SK-N-SH treated with all-trans-retinoic acid at 6 μM for 48 hours (cell line): ENCODE measurements around the gene ZGPAT.

Experiments
- ATAC-seq: fragments of 200-7000 bp; cut with Tn5 transposase; 3 replicates; pipeline ENCODE4 v1.9.1; 2020; ENCODE audit warnings: mild to moderate bottlenecking, moderate library complexity
- ARNTL ChIP-seq: fragments of 450-650 bp; formaldehyde crosslinking; IDR thresholded peaks from 2 replicates; pipeline ENCODE4 v1.5.0; 2020; ENCODE audit warnings: low read depth, mild to moderate bottlenecking, moderate library complexity, borderline replicate concordance
- BACH2 ChIP-seq: fragments of 250-450 bp; sonication (Bioruptor Pico); IDR thresholded peaks from 2 replicates; pipeline ENCODE4 v1.9.0; 2021; ENCODE audit warnings: mild to moderate bottlenecking, borderline replicate concordance
- CSDC2 ChIP-seq: fragments of 250-450 bp; sonication (Bioruptor Pico); IDR thresholded peaks from 2 replicates; pipeline ENCODE4 v1.5.0; 2020; ENCODE audit warnings: mild to moderate bottlenecking, moderate library complexity
- ESRRG ChIP-seq: fragments of 250-450 bp; sonication (Bioruptor Pico); IDR thresholded peaks from 2 replicates; pipeline ENCODE4 v1.6.1; 2021; ENCODE audit warnings: mild to moderate bottlenecking
- GLIS3 ChIP-seq: fragments of 250-450 bp; sonication (Bioruptor Pico); IDR thresholded peaks from 2 replicates; pipeline ENCODE4 v1.5.0; 2020; ENCODE audit warnings: mild to moderate bottlenecking, moderate library complexity
- ISL1 ChIP-seq: fragments of 250-450 bp; sonication (Bioruptor Pico); IDR thresholded peaks from 2 replicates; pipeline ENCODE4 v2.1.2; 2022; ENCODE audit warnings: mild to moderate bottlenecking, moderate library complexity
- OSR1 ChIP-seq: fragments of 250-450 bp; sonication (Bioruptor Pico); IDR thresholded peaks from 2 replicates; pipeline ENCODE4 v1.8.0; 2022; ENCODE audit warnings: moderate library complexity, mild to moderate bottlenecking, inconsistent platforms
- PPARA ChIP-seq: fragments of 250-450 bp; sonication (Bioruptor Pico); IDR thresholded peaks from 2 replicates; pipeline ENCODE4 v1.5.0; 2020; ENCODE audit warnings: mild to moderate bottlenecking, borderline replicate concordance
- RARB ChIP-seq: fragments of 250-450 bp; sonication (Bioruptor Pico); IDR thresholded peaks from 2 replicates; pipeline ENCODE4 v1.8.0; 2021; ENCODE audit warnings: mild to moderate bottlenecking, moderate library complexity
- SNAI2 ChIP-seq: fragments of 250-450 bp; sonication (Bioruptor Pico); IDR thresholded peaks from 2 replicates; pipeline ENCODE4 v1.5.0; 2020; ENCODE audit warnings: mild to moderate bottlenecking, moderate library complexity
- TCF4 ChIP-seq: fragments of 250-450 bp; sonication (Bioruptor Pico); IDR thresholded peaks from 2 replicates; pipeline ENCODE4 v1.8.0; 2021; ENCODE audit warnings: mild to moderate bottlenecking, moderate library complexity, borderline replicate concordance
- TOX ChIP-seq: fragments of 250-450 bp; sonication (Bioruptor Pico); IDR thresholded peaks from 2 replicates; pipeline ENCODE4 v1.8.0; 2021; ENCODE audit warnings: mild to moderate bottlenecking, moderate library complexity, borderline replicate concordance
- ZC3H10 ChIP-seq: fragments of 250-450 bp; sonication (Bioruptor Pico); IDR thresholded peaks from 2 replicates; pipeline ENCODE4 v1.5.1; 2021; ENCODE audit warnings: mild to moderate bottlenecking, moderate library complexity
- ZFP3 ChIP-seq: fragments of 250-450 bp; sonication (Bioruptor Pico); IDR thresholded peaks from 2 replicates; pipeline ENCODE4 v1.5.0; 2020; ENCODE audit warnings: mild to moderate bottlenecking, moderate library complexity
- ZFP30 ChIP-seq: fragments of 450-650 bp; formaldehyde crosslinking; IDR thresholded peaks from 2 replicates; pipeline ENCODE4 v1.5.0; 2022; ENCODE audit warnings: mild to moderate bottlenecking, moderate library complexity
- ZNF565 ChIP-seq: fragments of 450-650 bp; formaldehyde crosslinking; conservative IDR thresholded peaks from 2 replicates; pipeline ENCODE4 v1.5.0; 2020; ENCODE audit warnings: low read depth, mild to moderate bottlenecking, moderate library complexity
- ZNF70 ChIP-seq: fragments of 450-650 bp; formaldehyde crosslinking; IDR thresholded peaks from 2 replicates; pipeline ENCODE4 v1.5.0; 2020; ENCODE audit warnings: mild to moderate bottlenecking, moderate library complexity
- ZNF8 ChIP-seq: fragments of 450-650 bp; formaldehyde crosslinking; IDR thresholded peaks from 2 replicates; pipeline ENCODE4 v1.5.0; 2020; ENCODE audit warnings: mild to moderate bottlenecking, moderate library complexity
- TF ChIP-seq, protein P1 (sequence below): fragments of 250-450 bp; sonication (Bioruptor Pico); IDR thresholded peaks from 2 replicates; pipeline ENCODE4 v1.8.0; 2021; ENCODE audit warnings: low read depth, mild to moderate bottlenecking, moderate library complexity, borderline replicate concordance
- TF ChIP-seq, protein P2 (sequence below): fragments of 250-450 bp; sonication (Bioruptor Pico); IDR thresholded peaks from 2 replicates; pipeline ENCODE4 v1.5.1; 2021; ENCODE audit warnings: mild to moderate bottlenecking, moderate library complexity
- TF ChIP-seq, protein P3 (sequence below): fragments of 250-450 bp; sonication (Bioruptor Pico); IDR thresholded peaks from 2 replicates; pipeline ENCODE4 v1.5.1; 2020; ENCODE audit warnings: low read depth, mild to moderate bottlenecking, moderate library complexity
- TF ChIP-seq, protein P4 (sequence below): fragments of 250-450 bp; sonication (Bioruptor Pico); IDR thresholded peaks from 2 replicates; pipeline ENCODE4 v1.5.0; 2020; ENCODE audit warnings: mild to moderate bottlenecking, moderate library complexity
- TF ChIP-seq, protein P5 (sequence below): fragments of 250-450 bp; sonication (Bioruptor Pico); IDR thresholded peaks from 2 replicates; pipeline ENCODE4 v1.8.0; 2020; ENCODE audit warnings: mild to moderate bottlenecking, moderate library complexity, borderline replicate concordance

ZGPAT gene

DNA sequence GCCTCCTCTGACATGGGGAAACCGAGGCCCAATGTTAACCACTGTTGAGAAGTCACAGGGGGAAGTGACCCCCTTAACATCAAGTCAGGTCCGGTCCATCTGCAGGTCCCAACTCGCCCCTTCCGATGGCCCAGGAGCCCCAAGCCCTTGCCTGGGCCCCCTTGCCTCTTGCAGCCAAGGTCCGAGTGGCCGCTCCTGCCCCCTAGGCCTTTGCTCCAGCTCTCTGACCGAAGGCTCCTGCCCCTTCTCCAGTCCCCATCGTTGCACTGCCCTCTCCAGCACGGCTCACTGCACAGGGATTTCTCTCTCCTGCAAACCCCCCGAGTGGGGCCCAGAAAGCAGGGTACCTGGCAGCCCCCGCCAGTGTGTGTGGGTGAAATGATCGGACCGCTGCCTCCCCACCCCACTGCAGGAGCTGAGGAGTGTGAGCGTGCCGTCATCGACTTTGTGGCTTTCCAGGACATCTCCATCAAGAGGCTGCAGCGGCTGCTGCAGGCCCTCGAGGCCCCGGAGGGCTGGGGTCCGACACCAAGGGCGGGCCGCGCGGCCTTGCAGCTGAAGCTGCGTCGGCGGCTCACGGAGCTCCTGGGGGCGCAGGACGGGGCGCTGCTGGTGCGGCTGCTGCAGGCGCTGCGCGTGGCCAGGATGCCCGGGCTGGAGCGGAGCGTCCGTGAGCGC is 9.8 kb upstream of the ZGPAT start:
- TF ChIP-seq SNAI2 (CRISPR knock-in tag) (no peak), GLIS3 (CRISPR knock-in tag) (no peak)
- TF ChIP-seq, protein P1, sequence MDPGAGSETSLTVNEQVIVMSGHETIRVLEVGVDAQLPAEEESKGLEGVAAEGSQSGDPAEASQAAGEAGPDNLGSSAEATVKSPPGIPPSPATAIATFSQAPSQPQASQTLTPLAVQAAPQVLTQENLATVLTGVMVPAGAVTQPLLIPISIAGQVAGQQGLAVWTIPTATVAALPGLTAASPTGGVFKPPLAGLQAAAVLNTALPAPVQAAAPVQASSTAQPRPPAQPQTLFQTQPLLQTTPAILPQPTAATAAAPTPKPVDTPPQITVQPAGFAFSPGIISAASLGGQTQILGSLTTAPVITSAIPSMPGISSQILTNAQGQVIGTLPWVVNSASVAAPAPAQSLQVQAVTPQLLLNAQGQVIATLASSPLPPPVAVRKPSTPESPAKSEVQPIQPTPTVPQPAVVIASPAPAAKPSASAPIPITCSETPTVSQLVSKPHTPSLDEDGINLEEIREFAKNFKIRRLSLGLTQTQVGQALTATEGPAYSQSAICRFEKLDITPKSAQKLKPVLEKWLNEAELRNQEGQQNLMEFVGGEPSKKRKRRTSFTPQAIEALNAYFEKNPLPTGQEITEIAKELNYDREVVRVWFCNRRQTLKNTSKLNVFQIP (CRISPR knock-in tag) = no peak
- no peak for ATAC-seq

DNA sequence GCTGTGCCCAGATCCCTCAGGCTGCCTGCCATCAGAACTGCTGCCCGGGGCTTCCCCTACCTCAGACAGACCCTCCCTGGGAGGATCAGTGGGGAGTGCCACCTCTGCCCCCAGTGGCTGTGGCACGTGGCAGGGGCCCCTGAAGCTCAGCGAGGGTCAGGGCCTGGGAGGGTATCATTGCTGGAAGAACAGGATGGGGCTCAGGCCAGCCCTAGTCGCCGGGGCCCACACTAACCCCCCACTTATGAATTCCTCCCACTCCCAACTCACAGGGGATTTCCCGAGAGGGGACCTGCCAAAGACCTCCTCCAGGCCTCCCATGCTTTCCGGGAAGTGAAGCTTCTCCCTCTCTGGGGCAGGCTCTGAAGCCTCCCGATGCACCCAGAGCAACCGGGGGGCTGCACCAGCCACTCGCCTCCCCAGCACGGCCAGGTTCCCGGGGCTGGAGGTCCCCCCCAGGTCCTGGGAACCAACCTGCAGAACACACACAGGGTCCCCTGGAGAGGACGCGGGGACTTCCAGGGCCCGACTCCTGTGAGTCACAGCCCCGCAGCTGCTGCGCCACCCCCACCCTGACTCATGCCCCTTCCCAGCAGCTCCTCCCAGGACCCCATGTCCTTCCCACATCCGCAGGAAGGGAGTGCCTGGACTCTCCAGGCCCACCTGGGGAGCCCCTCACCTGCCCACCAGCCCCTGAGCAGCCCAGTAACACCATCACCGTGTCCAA is 8.9 kb upstream of the ZGPAT start:
- peak; percentile 67 for ATAC-seq
- TF ChIP-seq OSR1 (CRISPR knock-in tag) (no peak), TOX (CRISPR knock-in tag) (no peak), ISL1 (CRISPR knock-in tag) (no peak), ZNF70 (CRISPR knock-in tag) (no peak), ARNTL (CRISPR knock-in tag) (no peak), ESRRG (CRISPR knock-in tag) (no peak), GLIS3 (CRISPR knock-in tag) (peak; percentile 10; the same call in 1 of the 2 replicates), ZFP30 (CRISPR knock-in tag) (no peak), BACH2 (CRISPR knock-in tag) (no peak), PPARA (CRISPR knock-in tag) (no peak), SNAI2 (CRISPR knock-in tag) (no peak), TCF4 (CRISPR knock-in tag) (no peak), ZC3H10 (CRISPR knock-in tag) (no peak), ZNF8 (CRISPR knock-in tag) (0 out of 2 replicates have a peak, but pooled peaks have one; percentile 18), RARB (no peak), CSDC2 (CRISPR knock-in tag) (no peak), ZNF565 (CRISPR knock-in tag) (no peak), ZFP3 (CRISPR knock-in tag) (no peak)
- TF ChIP-seq, protein P2, sequence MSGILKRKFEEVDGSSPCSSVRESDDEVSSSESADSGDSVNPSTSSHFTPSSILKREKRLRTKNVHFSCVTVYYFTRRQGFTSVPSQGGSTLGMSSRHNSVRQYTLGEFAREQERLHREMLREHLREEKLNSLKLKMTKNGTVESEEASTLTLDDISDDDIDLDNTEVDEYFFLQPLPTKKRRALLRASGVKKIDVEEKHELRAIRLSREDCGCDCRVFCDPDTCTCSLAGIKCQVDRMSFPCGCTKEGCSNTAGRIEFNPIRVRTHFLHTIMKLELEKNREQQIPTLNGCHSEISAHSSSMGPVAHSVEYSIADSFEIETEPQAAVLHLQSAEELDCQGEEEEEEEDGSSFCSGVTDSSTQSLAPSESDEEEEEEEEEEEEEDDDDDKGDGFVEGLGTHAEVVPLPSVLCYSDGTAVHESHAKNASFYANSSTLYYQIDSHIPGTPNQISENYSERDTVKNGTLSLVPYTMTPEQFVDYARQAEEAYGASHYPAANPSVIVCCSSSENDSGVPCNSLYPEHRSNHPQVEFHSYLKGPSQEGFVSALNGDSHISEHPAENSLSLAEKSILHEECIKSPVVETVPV (CRISPR knock-in tag) = no peak
- TF ChIP-seq, protein P3, sequence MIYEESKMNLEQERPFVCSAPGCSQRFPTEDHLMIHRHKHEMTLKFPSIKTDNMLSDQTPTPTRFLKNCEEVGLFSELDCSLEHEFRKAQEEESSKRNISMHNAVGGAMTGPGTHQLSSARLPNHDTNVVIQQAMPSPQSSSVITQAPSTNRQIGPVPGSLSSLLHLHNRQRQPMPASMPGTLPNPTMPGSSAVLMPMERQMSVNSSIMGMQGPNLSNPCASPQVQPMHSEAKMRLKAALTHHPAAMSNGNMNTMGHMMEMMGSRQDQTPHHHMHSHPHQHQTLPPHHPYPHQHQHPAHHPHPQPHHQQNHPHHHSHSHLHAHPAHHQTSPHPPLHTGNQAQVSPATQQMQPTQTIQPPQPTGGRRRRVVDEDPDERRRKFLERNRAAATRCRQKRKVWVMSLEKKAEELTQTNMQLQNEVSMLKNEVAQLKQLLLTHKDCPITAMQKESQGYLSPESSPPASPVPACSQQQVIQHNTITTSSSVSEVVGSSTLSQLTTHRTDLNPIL (CRISPR knock-in tag) = no peak
- TF ChIP-seq, protein P4, sequence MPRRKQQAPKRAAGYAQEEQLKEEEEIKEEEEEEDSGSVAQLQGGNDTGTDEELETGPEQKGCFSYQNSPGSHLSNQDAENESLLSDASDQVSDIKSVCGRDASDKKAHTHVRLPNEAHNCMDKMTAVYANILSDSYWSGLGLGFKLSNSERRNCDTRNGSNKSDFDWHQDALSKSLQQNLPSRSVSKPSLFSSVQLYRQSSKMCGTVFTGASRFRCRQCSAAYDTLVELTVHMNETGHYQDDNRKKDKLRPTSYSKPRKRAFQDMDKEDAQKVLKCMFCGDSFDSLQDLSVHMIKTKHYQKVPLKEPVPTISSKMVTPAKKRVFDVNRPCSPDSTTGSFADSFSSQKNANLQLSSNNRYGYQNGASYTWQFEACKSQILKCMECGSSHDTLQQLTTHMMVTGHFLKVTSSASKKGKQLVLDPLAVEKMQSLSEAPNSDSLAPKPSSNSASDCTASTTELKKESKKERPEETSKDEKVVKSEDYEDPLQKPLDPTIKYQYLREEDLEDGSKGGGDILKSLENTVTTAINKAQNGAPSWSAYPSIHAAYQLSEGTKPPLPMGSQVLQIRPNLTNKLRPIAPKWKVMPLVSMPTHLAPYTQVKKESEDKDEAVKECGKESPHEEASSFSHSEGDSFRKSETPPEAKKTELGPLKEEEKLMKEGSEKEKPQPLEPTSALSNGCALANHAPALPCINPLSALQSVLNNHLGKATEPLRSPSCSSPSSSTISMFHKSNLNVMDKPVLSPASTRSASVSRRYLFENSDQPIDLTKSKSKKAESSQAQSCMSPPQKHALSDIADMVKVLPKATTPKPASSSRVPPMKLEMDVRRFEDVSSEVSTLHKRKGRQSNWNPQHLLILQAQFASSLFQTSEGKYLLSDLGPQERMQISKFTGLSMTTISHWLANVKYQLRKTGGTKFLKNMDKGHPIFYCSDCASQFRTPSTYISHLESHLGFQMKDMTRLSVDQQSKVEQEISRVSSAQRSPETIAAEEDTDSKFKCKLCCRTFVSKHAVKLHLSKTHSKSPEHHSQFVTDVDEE = no peak
- TF ChIP-seq, protein P5, sequence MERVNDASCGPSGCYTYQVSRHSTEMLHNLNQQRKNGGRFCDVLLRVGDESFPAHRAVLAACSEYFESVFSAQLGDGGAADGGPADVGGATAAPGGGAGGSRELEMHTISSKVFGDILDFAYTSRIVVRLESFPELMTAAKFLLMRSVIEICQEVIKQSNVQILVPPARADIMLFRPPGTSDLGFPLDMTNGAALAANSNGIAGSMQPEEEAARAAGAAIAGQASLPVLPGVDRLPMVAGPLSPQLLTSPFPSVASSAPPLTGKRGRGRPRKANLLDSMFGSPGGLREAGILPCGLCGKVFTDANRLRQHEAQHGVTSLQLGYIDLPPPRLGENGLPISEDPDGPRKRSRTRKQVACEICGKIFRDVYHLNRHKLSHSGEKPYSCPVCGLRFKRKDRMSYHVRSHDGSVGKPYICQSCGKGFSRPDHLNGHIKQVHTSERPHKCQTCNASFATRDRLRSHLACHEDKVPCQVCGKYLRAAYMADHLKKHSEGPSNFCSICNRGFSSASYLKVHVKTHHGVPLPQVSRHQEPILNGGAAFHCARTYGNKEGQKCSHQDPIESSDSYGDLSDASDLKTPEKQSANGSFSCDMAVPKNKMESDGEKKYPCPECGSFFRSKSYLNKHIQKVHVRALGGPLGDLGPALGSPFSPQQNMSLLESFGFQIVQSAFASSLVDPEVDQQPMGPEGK (CRISPR knock-in tag) = 0 out of 2 replicates have a peak, but pooled peaks have one; percentile 21
